Liver (tissue), 3 donors: ENCODE data around the gene PXYLP1.
A peak's percentile ranks its signal among the peaks of the same experiment; 100 is the strongest.

Experiments used
- TAF1 ChIP-seq: conservative IDR thresholded peaks from 2 replicates; pipeline ENCODE4 v1.6.1; 2016; ENCODE audit warnings: antibody characterized with exemption, mild to moderate bottlenecking
- TF ChIP-seq, protein P1 (sequence below): fragments of 150-350 bp; IDR thresholded peaks from 2 replicates; pipeline ENCODE4 v1.5.1; 2017; ENCODE audit warnings: improper control_type of control experiment, low read depth, low read length; ENCODE audit not compliant: missing input control
- TF ChIP-seq, protein P2 (sequence below): IDR thresholded peaks from 2 replicates; pipeline ENCODE4 v1.6.1; 2016; ENCODE audit warnings: antibody characterized with exemption
- donor health status: healthy.
- donor health status: healthy.

DNA sequence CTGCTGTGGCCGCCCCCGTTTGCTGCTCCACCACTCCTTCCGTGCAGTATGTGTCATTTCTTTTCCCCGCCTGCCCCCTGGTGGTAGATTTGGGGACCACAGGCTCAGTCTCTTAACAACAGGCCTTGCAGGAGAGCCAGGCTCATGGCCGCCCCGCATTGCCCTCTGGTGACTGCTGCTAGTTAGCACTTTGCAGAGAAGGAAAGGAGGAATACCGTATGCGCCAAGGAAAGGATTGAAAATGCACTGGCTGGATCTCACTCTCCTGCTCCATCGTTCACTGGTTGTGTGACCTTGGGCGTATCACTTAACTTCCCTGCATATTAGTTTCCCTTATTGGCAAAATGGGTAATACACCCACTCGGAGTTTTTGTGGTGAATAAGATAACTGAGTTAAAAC lies 39.3 kb upstream of the PXYLP1 start:
- TF ChIP-seq, protein P1, sequence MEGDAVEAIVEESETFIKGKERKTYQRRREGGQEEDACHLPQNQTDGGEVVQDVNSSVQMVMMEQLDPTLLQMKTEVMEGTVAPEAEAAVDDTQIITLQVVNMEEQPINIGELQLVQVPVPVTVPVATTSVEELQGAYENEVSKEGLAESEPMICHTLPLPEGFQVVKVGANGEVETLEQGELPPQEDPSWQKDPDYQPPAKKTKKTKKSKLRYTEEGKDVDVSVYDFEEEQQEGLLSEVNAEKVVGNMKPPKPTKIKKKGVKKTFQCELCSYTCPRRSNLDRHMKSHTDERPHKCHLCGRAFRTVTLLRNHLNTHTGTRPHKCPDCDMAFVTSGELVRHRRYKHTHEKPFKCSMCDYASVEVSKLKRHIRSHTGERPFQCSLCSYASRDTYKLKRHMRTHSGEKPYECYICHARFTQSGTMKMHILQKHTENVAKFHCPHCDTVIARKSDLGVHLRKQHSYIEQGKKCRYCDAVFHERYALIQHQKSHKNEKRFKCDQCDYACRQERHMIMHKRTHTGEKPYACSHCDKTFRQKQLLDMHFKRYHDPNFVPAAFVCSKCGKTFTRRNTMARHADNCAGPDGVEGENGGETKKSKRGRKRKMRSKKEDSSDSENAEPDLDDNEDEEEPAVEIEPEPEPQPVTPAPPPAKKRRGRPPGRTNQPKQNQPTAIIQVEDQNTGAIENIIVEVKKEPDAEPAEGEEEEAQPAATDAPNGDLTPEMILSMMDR, result peak; percentile 99
- no peak for TF ChIP-seq TAF1
- TF ChIP-seq, protein P2, sequence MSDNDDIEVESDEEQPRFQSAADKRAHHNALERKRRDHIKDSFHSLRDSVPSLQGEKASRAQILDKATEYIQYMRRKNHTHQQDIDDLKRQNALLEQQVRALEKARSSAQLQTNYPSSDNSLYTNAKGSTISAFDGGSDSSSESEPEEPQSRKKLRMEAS, result no peak
